HepG2 (cell line): ENCODE data around the gene SEPTIN2.

Experiments
- GRHL1 ChIP-seq: sonication (generic); formaldehyde crosslinking; conservative IDR thresholded peaks from 2 replicates; pipeline ENCODE4 v1.8.0; 2022; ENCODE audit warnings: missing genetic modification reagents
- JUN ChIP-seq: sonication (generic); formaldehyde crosslinking; IDR thresholded peaks from 2 replicates; pipeline ENCODE4 v1.4.0; 2020; ENCODE audit warnings: mild to moderate bottlenecking, missing genetic modification reagents
- NR2F6 ChIP-seq, 2 experiments: IDR thresholded peaks; 2 replicates each; pipeline ENCODE4 v1.6.1; 2016; ENCODE audit warnings: antibody characterized with exemption in 1 of 2, mild to moderate bottlenecking in 1 of 2
- PHF8 ChIP-seq: sonication (generic); formaldehyde crosslinking; IDR thresholded peaks from 2 replicates; pipeline ENCODE4 v1.5.0; 2020; ENCODE audit warnings: missing genetic modification reagents
- RBAK ChIP-seq: sonication (generic); formaldehyde crosslinking; IDR thresholded peaks from 2 replicates; pipeline ENCODE4 v1.5.1; 2020; ENCODE audit warnings: mild to moderate bottlenecking, missing genetic modification reagents
- ZNF253 ChIP-seq: sonication (generic); formaldehyde crosslinking; IDR thresholded peaks from 2 replicates; pipeline ENCODE4 v1.8.0; 2022; ENCODE audit warnings: mild to moderate bottlenecking, missing genetic modification reagents, borderline replicate concordance

DNA sequence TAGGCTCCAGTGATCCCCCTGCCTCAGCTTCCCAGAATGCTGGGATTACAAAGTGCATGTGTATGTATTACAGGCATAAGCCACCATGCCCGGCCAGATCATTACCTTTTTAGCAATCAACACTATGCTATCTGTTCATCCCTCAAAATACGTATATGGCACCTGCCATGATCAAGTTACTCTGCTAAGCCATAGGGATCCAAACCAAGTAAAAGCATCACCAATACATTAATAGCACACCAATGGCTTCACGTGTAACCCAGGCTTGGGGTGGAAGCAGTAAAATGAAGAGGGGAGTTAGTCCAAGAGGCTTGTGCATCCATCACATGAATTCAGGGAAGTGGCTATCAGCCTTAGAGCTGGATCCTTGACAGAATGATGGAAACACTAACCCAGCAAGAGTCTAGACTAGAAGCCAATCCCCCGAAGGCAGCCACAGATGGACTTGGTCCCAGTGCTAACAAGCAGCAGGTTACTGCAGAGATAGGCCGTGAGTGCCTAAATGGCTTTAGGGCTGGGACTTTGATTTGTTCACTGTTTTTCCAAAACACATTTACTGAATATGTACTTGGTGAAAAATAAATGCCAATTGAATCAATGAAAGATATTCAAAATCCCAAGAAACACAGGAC is 11.6 kb upstream of the SEPTIN2 start:
- TF ChIP-seq GRHL1 (CRISPR knock-in tag) (no peak), JUN (CRISPR knock-in tag) (no peak), ZNF253 (CRISPR knock-in tag) (no peak), NR2F6 (IDR thresholded peaks at IDR 0.05) (no peak), NR2F6 (CRISPR knock-in tag; IDR thresholded peaks at IDR 0.05) (no peak), PHF8 (CRISPR knock-in tag) (no peak), RBAK (CRISPR knock-in tag) (no peak)
